CD4-positive, alpha-beta memory T cell (primary cell): ENCODE results near the gene KRTAP4-8. TPM values are rescaled to one million over a fixed set of nuclear protein-coding genes. Genes with fewer than 3 reads are reported as not detected.
"Not testable (repeated sequence)": the region's sequence is repeated elsewhere in the genome, so short reads cannot be mapped to it uniquely, and the experiment has no call there.

Experiments used
- CTCF ChIA-PET: fragments of 350-600 bp; sonication (Branson Sonifier 250); formaldehyde crosslinking; loops from one replicate; lab custom pipeline; 2021; ENCODE audit warnings: inconsistent platforms; ENCODE audit not compliant: partially characterized antibody; lab: Charles Lee
- POLR2A ChIA-PET: fragments of 350-600 bp; sonication (Branson Sonifier 250); formaldehyde crosslinking; loops from one replicate; lab custom pipeline; 2021; ENCODE audit not compliant: partially characterized antibody; lab: Charles Lee
- DNase-seq, 5 donors: peaks; one replicate each; pipeline versions ENCODE4 v3.0.0 to v3.0.0-alpha.2; 2020 to 2022; ENCODE audit warnings: mixed read lengths in 1 of 5
- H3K27ac ChIP-seq: one replicate; pipeline ENCODE4 v1.7.0; 2013; ENCODE audit warnings: low read depth, low read length
- H3K27me3 ChIP-seq: 2 replicates; pipeline ENCODE4 v1.7.0; 2013; ENCODE audit warnings: mild to moderate bottlenecking, low read length, moderate library complexity; ENCODE audit not compliant: insufficient read depth
- H3K36me3 ChIP-seq: 2 replicates; pipeline ENCODE4 v1.7.0; 2013; ENCODE audit warnings: mild to moderate bottlenecking, low read length, moderate library complexity; ENCODE audit not compliant: insufficient read depth
- H3K4me1 ChIP-seq: 2 replicates; pipeline ENCODE4 v1.7.0; 2013; ENCODE audit warnings: mild to moderate bottlenecking, low read length, moderate library complexity; ENCODE audit not compliant: insufficient read depth
- H3K4me3 ChIP-seq, 2 donors: one replicate each; pipeline ENCODE4 v1.7.0; 2013; ENCODE audit warnings: low read length in 2 of 2, mild to moderate bottlenecking in 1 of 2
- H3K9me3 ChIP-seq, 2 donors: one replicate each; pipeline ENCODE4 v1.7.0; 2013; ENCODE audit warnings: low read length in 2 of 2, control low read depth in 1 of 2; ENCODE audit not compliant: control insufficient read depth in 1 of 2
- H3K27ac Mint-ChIP-seq, 7 donors: one replicate each; pipeline ENCODE4 v1.8.0; 2020 to 2021; ENCODE audit warnings: mixed read lengths in 7 of 7, mild to moderate bottlenecking in 6 of 7, inconsistent platforms in 3 of 7, moderate library complexity in 3 of 7
- H3K27me3 Mint-ChIP-seq, 2 donors: one replicate each; pipeline ENCODE4 v1.8.0; 2020 to 2021; ENCODE audit warnings: mixed read lengths in 2 of 2
- H3K36me3 Mint-ChIP-seq, 2 donors: one replicate each; pipeline ENCODE4 v1.8.0; 2020 to 2021; ENCODE audit warnings: mixed read lengths in 2 of 2, inconsistent platforms in 1 of 2, mild to moderate bottlenecking in 1 of 2
- H3K4me1 Mint-ChIP-seq, 4 donors: one replicate each; pipeline ENCODE4 v1.8.0; 2020 to 2021; ENCODE audit warnings: mixed read lengths in 4 of 4, mild to moderate bottlenecking in 1 of 4
- H3K4me3 Mint-ChIP-seq, 8 donors: one replicate each; pipeline ENCODE4 v1.8.0; 2020 to 2021; ENCODE audit warnings: mixed read lengths in 8 of 8, mild to moderate bottlenecking in 7 of 8, moderate library complexity in 6 of 8, inconsistent platforms in 3 of 8
- H3K9me3 Mint-ChIP-seq, 8 donors: one replicate each; pipeline ENCODE4 v1.8.0; 2020 to 2021; ENCODE audit warnings: mixed read lengths in 8 of 8, mild to moderate bottlenecking in 5 of 8, inconsistent platforms in 3 of 8, moderate library complexity in 1 of 8
- intact Hi-C: fragments of 100-400 bp; cut with micrococcal nuclease; formaldehyde crosslinking; loops from one replicate; pipeline ENCODE4 v1.15.1; 2023
- polyA plus RNA-seq, 2 donors: library from polyadenylated mRNA; unstranded; fragments of 300-500 nt; fragmentation: Illumina TruSeq; gene quantifications; one replicate each; pipeline ENCODE4 v1.2.3, GENCODE V29; 2021
- total RNA-seq, 2 experiments: library from RNA; stranded (reverse); gene quantifications; one replicate each; pipeline ENCODE4 v1.2.3, GENCODE V29; 2021

The KRTAP4-8 gene
- total and polyA plus RNA-seq, 4 experiments from 2014 or later = not detected

GRCh38 chr17:41065829-41066624 lies 31.9 kb downstream of the KRTAP4-8 start, which contains the start of gene KRTAP2-4:
Gene KRTAP2-4 (minus strand): TSS chr17:41065879. CDS start chr17:41065845, 34 bp downstream.
- Histone ChIP-seq H3K9me3 (no peaks in the 10 kb centered on the region), H3K4me1 (no peaks in the 10 kb centered on the region), H3K27ac (no peak within 1 kb of the TSS), H3K4me3 (no peak within 1 kb of the TSS), H3K27me3 (no peaks in the 10 kb centered on the region), H3K36me3 (no peaks in the 10 kb centered on the region)
- DNase-seq = no peak
- no peak within 1 kb of the TSS for H3K4me3 Mint-ChIP-seq
- ChIA-PET CTCF (no interaction called here), POLR2A (no interaction called here)
- peaks cover 0 to 2% (median 0%) of the 10 kb centered on the region in 8 donors for H3K9me3 Mint-ChIP-seq
- intact Hi-C loops = no loop called here
- peaks cover 4 to 10% of the 10 kb centered on the region in 2 donors for H3K27me3 Mint-ChIP-seq
- H3K36me3 Mint-ChIP-seq = no peaks in the 10 kb centered on the region
- no peaks in the 10 kb centered on the region for H3K4me1 Mint-ChIP-seq
- no peak within 1 kb of the TSS for H3K27ac Mint-ChIP-seq

- H3K4me3 Mint-ChIP-seq, CTCF ChIA-PET, H3K4me1 ChIP-seq, H3K36me3 ChIP-seq, H3K27ac Mint-ChIP-seq, H3K9me3 ChIP-seq, H3K9me3 Mint-ChIP-seq, H3K36me3 Mint-ChIP-seq, H3K4me1 Mint-ChIP-seq, H3K27me3 ChIP-seq, POLR2A ChIA-PET, H3K4me3 ChIP-seq, intact Hi-C loops, DNase-seq, H3K27ac ChIP-seq: not testable (repeated sequence)
- H3K27me3 Mint-ChIP-seq = peaks cover 12 to 15% of the 10 kb centered on the region in 2 donors
These were observed 32.8 kb downstream of the KRTAP4-8 start for GRCh38 chr17:41065016-41065689.

- Histone ChIP-seq H3K4me1 (no peaks in the 10 kb centered on the region), H3K4me3 (no peak overlapping the region), H3K27me3 (no peaks in the 10 kb centered on the region), H3K9me3 (no peaks in the 10 kb centered on the region), H3K27ac (no peak overlapping the region), H3K36me3 (no peaks in the 10 kb centered on the region)
- Mint-ChIP-seq H3K4me1 (peaks cover 0 to 2% (median 0%) of the 10 kb centered on the region in 4 donors), H3K27me3 (peaks cover 17 to 18% of the 10 kb centered on the region in 2 donors), H3K36me3 (no peaks in the 10 kb centered on the region), H3K9me3 (no peaks in the 10 kb centered on the region), H3K4me3 (no peak overlapping the region), H3K27ac (no peak overlapping the region)
- DNase-seq = no peak
- intact Hi-C loops = no loop called here
- ChIA-PET POLR2A (no interaction called here), CTCF (no interaction called here)
These were observed 33.6 kb downstream of the KRTAP4-8 start for GRCh38 chr17:41064301-41064700.

- Histone ChIP-seq H3K9me3 (no peaks in the 10 kb centered on the region), H3K4me3 (no peak overlapping the region), H3K27ac (no peak overlapping the region), H3K4me1 (no peaks in the 10 kb centered on the region), H3K36me3 (no peaks in the 10 kb centered on the region), H3K27me3 (no peaks in the 10 kb centered on the region)
- no peaks in the 10 kb centered on the region for H3K9me3 Mint-ChIP-seq
- no peaks in the 10 kb centered on the region for H3K36me3 Mint-ChIP-seq
- no peak overlapping the region for H3K4me3 Mint-ChIP-seq
- CTCF ChIA-PET = no interaction called here
- POLR2A ChIA-PET = no interaction called here
- intact Hi-C loops = no loop called here
- no peak overlapping the region for H3K27ac Mint-ChIP-seq
- DNase-seq = no peak
- H3K27me3 Mint-ChIP-seq = peaks cover 19 to 20% of the 10 kb centered on the region in 2 donors
- H3K4me1 Mint-ChIP-seq = peaks cover 0 to 3% (median 0%) of the 10 kb centered on the region in 4 donors
These were observed 34.5 kb downstream of the KRTAP4-8 start for GRCh38 chr17:41063449-41063848.

GRCh38 chr17:41061964-41062363 lies 36.0 kb downstream of the KRTAP4-8 start:
- DNase-seq = no peak
- Histone ChIP-seq H3K27ac (no peak overlapping the region), H3K27me3 (no peaks in the 10 kb centered on the region), H3K4me3 (no peak overlapping the region), H3K9me3 (no peaks in the 10 kb centered on the region), H3K36me3 (no peaks in the 10 kb centered on the region), H3K4me1 (no peaks in the 10 kb centered on the region)
- Mint-ChIP-seq H3K9me3 (peaks cover 0 to 7% (median 0%) of the 10 kb centered on the region in 8 donors), H3K36me3 (peaks cover 0 to 3% of the 10 kb centered on the region in 2 donors), H3K4me1 (peaks cover 0 to 3% (median 0%) of the 10 kb centered on the region in 4 donors), H3K4me3 (no peak overlapping the region), H3K27me3 (peaks cover 24 to 29% of the 10 kb centered on the region in 2 donors), H3K27ac (no peak overlapping the region)
- POLR2A ChIA-PET = no interaction called here
- intact Hi-C loops = no loop called here
- CTCF ChIA-PET = no interaction called here

- Histone ChIP-seq H3K36me3 (no peaks in the 10 kb centered on the region), H3K27ac (no peak within 1 kb of the TSS), H3K4me1 (no peaks in the 10 kb centered on the region), H3K9me3 (no peaks in the 10 kb centered on the region), H3K27me3 (no peaks in the 10 kb centered on the region), H3K4me3 (no peak within 1 kb of the TSS)
- ChIA-PET POLR2A (no interaction called here), CTCF (no interaction called here)
- Mint-ChIP-seq H3K4me1 (peaks cover 0 to 3% (median 0%) of the 10 kb centered on the region in 4 donors), H3K27me3 (peaks cover 24 to 40% of the 10 kb centered on the region in 2 donors), H3K4me3 (no peak within 1 kb of the TSS), H3K9me3 (peaks cover 0 to 7% (median 0%) of the 10 kb centered on the region in 8 donors), H3K36me3 (peaks cover 0 to 3% of the 10 kb centered on the region in 2 donors), H3K27ac (no peak within 1 kb of the TSS)
- DNase-seq = no peak
- intact Hi-C loops = no loop called here
These were observed 37.8 kb downstream of the KRTAP4-8 start, which contains the start of gene KRTAP2-3 for GRCh38 chr17:41060052-41060604. Gene KRTAP2-3 (minus strand): TSS chr17:41060114. CDS start chr17:41060050, 64 bp downstream.
